Skeletal muscle tissue (tissue), 4 donors: ENCODE data around the gene TPST1. TPM values are rescaled to one million over a fixed set of nuclear protein-coding genes. Genes with fewer than 3 reads are reported as not detected.

Experiments
- H3K27ac ChIP-seq: one replicate; pipeline ENCODE4 v1.7.0; 2013; ENCODE audit warnings: mild to moderate bottlenecking, low read depth, low read length, inconsistent platforms
- H3K27me3 ChIP-seq, 3 donors: one replicate each; pipeline ENCODE4 v1.7.0; 2013; ENCODE audit warnings: low read length in 3 of 3; ENCODE audit not compliant: control insufficient read depth in 3 of 3, insufficient read depth in 3 of 3
- H3K36me3 ChIP-seq, 3 donors: one replicate each; pipeline ENCODE4 v1.7.0; 2013; ENCODE audit warnings: low read length in 3 of 3; ENCODE audit not compliant: control insufficient read depth in 3 of 3, insufficient read depth in 3 of 3
- H3K4me1 ChIP-seq, 3 donors: one replicate each; pipeline ENCODE4 v1.7.0; 2013; ENCODE audit warnings: low read length in 3 of 3, mild to moderate bottlenecking in 3 of 3; ENCODE audit not compliant: control insufficient read depth in 3 of 3, insufficient read depth in 3 of 3
- H3K4me3 ChIP-seq, 3 donors: one replicate each; pipeline ENCODE4 v1.7.0; 2013; ENCODE audit warnings: low read length in 3 of 3
- H3K9ac ChIP-seq, 3 donors: one replicate each; pipeline ENCODE4 v1.7.0; 2013; ENCODE audit warnings: low read length in 3 of 3, mild to moderate bottlenecking in 3 of 3, moderate library complexity in 2 of 3, low read depth in 1 of 3
- H3K9me3 ChIP-seq, 3 donors: one replicate each; pipeline ENCODE4 v1.7.0; 2013; ENCODE audit warnings: low read length in 3 of 3; ENCODE audit not compliant: control insufficient read depth in 3 of 3
- total RNA-seq: library from RNA; depleted of rRNA; stranded (reverse); fragments of >200 nt; gene quantifications from one replicate; pipeline ENCODE4 v1.2.3, GENCODE V29; 2014
- donor health status: Osteomylitis.

The TPST1 gene
- total RNA-seq, 1 donor from 2014 or later = 39.7 TPM

DNA sequence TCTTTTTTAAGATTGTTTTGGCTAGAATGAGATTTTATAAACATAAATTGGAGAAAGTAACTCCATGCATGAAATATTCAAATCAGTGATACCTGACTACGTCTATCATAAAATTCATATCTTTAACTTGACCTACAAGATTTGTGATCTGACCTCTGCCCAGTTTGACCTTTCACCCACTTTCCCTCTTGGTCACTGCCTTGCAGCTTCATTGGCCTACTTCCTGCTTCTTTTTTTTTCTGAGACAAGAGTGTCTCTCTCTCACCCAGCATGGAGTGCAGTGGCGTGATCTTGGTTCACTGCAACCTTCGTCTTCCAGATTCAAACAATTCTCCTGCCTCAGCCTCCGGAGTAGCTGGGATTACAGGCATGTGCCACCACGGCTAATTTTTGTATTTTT lies 28.5 kb downstream of the TPST1 start:
- no peaks in the 10 kb centered on the region for H3K27me3 ChIP-seq
- H3K4me1 ChIP-seq = no peaks in the 10 kb centered on the region
- H3K9ac ChIP-seq = no peak overlapping the region
- no peaks in the 10 kb centered on the region for H3K9me3 ChIP-seq
- H3K36me3 ChIP-seq = peaks cover 0 to 3% (median 0%) of the 10 kb centered on the region in 3 donors
- no peak overlapping the region for H3K4me3 ChIP-seq
- no peak overlapping the region for H3K27ac ChIP-seq

GRCh38 chr7:66236713-66237303 lies 31.7 kb downstream of the TPST1 start:
- Histone ChIP-seq H3K27me3 (no peaks in the 10 kb centered on the region), H3K36me3 (peaks cover 0 to 6% (median 0%) of the 10 kb centered on the region in 3 donors), H3K4me1 (no peaks in the 10 kb centered on the region), H3K9me3 (no peaks in the 10 kb centered on the region), H3K9ac (no peak overlapping the region), H3K4me3 (no peak overlapping the region), H3K27ac (no peak overlapping the region)

- Histone ChIP-seq H3K4me1 (no peaks in the 10 kb centered on the region), H3K27ac (no peak overlapping the region), H3K9ac (no peak overlapping the region), H3K36me3 (peaks cover 0 to 6% (median 0%) of the 10 kb centered on the region in 3 donors), H3K4me3 (no peak overlapping the region), H3K27me3 (no peaks in the 10 kb centered on the region), H3K9me3 (no peaks in the 10 kb centered on the region)
These were observed 33.0 kb downstream of the TPST1 start for GRCh38 chr7:66237906-66238772.

GRCh38 chr7:66238773-66239466 lies 33.8 kb downstream of the TPST1 start:
- Histone ChIP-seq H3K27me3 (no peaks in the 10 kb centered on the region), H3K4me3 (no peak overlapping the region), H3K4me1 (no peaks in the 10 kb centered on the region), H3K9ac (no peak overlapping the region), H3K27ac (no peak overlapping the region), H3K36me3 (peaks cover 0 to 6% (median 0%) of the 10 kb centered on the region in 3 donors), H3K9me3 (no peaks in the 10 kb centered on the region)

GRCh38 chr7:66239467-66239856 lies 34.3 kb downstream of the TPST1 start:
- Histone ChIP-seq H3K9me3 (no peaks in the 10 kb centered on the region), H3K9ac (no peak overlapping the region), H3K36me3 (peaks cover 0 to 6% (median 0%) of the 10 kb centered on the region in 3 donors), H3K4me3 (no peak overlapping the region), H3K27me3 (no peaks in the 10 kb centered on the region), H3K27ac (no peak overlapping the region), H3K4me1 (no peaks in the 10 kb centered on the region)

DNA sequence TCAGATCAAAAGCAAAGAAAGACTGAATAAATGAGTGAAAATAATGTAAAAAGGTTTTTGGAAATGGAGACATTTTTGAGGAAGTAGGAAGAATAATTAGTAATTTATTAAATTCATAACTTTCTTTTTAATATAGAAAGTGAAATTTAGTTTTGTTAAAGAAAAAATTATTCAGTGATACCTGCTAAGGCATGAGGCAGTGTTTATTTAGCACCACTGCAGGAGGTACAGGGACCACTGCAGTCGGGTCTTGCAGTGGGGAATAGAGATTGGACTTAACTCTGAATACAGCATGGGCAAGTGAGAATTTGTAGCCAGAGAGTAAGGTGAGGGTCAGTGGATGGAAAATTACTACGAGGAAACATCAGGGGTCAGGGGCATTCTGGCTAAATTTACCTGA lies 39.9 kb downstream of the TPST1 start:
- H3K9ac ChIP-seq = no peak overlapping the region
- no peak overlapping the region for H3K4me3 ChIP-seq
- no peaks in the 10 kb centered on the region for H3K27me3 ChIP-seq
- no peaks in the 10 kb centered on the region for H3K4me1 ChIP-seq
- H3K27ac ChIP-seq = no peak overlapping the region
- H3K36me3 ChIP-seq = peaks cover 0 to 6% (median 0%) of the 10 kb centered on the region in 3 donors
- H3K9me3 ChIP-seq = no peaks in the 10 kb centered on the region

DNA sequence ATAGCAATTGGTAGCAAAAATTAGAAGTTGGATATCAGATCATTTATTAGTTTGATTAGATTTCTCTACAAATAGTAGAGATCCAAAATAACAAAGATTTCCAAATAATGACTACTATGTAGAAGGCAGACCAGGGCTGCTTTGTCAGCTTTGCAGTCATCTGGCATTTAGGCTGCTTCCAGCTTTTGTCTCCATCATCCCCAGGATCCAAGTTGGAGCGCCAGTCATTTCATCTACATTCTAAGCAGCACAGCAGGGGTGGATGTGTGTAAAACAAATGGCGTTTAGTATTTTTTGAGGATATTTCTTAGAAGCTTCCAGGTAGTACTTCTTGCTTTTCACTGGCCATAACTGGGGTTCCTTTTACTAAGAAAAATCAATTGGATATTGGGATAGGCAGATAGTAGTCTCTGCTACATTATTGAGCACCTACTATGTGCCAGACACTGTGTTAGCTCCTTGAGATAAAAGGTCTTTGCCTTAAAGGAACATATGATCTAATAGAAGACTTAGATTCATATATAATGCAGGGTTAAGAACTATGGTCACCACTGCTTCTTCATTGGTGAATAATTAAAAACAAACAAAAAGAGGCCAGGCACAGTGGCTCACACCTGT lies 41.5 kb downstream of the TPST1 start:
- H3K9me3 ChIP-seq = no peaks in the 10 kb centered on the region
- no peaks in the 10 kb centered on the region for H3K27me3 ChIP-seq

DNA sequence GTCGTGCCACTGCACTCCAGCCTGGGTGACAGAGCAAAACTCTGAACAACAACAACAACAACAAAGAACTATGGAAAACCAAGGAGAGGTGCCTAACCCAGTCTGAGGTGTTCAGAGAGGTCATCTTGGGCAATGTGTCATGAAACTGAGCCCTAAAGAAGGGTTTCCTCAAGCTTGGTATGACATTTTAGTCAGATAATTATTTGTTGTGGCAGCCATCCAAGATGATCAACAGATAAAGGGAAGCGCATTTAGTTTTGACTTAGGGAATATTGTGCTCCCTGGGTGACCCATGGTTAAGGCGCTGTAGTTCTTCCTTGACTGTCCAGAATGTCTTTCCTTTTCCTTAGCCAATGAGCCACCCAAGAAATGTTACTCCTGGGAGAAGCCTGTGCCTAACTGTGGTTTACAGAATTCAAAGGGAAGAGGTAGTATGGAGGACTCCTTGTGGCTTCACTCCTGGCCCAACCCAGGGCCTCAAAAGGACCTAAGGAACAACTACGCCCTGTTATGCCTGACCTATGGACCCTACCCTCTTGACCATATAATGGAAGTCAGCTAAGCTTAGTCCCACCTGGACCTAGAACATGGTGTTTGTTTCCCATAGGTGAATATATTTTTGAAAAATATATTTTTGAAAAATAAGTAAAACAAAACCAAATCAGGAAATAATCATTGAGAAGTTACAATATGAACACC lies 42.4 kb downstream of the TPST1 start:
- Histone ChIP-seq H3K9ac (no peak overlapping the region), H3K27ac (no peak overlapping the region), H3K9me3 (no peaks in the 10 kb centered on the region), H3K36me3 (no peaks in the 10 kb centered on the region), H3K27me3 (no peaks in the 10 kb centered on the region), H3K4me3 (no peak overlapping the region), H3K4me1 (no peaks in the 10 kb centered on the region)

More for the DNA sequence above, 41.5 kb downstream of the TPST1 start:
- Histone ChIP-seq H3K36me3 (no peaks in the 10 kb centered on the region), H3K4me1 (no peaks in the 10 kb centered on the region), H3K4me3 (no peak overlapping the region), H3K9ac (no peak overlapping the region), H3K27ac (no peak overlapping the region)

GRCh38 chr7:66250711-66251110 lies 45.6 kb downstream of the TPST1 start:
- Histone ChIP-seq H3K9ac (no peak overlapping the region), H3K9me3 (no peaks in the 10 kb centered on the region), H3K4me3 (no peak overlapping the region), H3K27ac (no peak overlapping the region), H3K36me3 (no peaks in the 10 kb centered on the region), H3K4me1 (no peaks in the 10 kb centered on the region), H3K27me3 (no peaks in the 10 kb centered on the region)
